ENCODE results near the gene CKAP5. TPM values are rescaled to one million over a fixed set of nuclear protein-coding genes. Genes with fewer than 3 reads are reported as not detected.
A peak's percentile ranks its signal among the peaks of the same experiment; 100 is the strongest.

The CKAP5 gene
- total RNA-seq, 1 donor from 2014 or later: 169 TPM

DNA sequence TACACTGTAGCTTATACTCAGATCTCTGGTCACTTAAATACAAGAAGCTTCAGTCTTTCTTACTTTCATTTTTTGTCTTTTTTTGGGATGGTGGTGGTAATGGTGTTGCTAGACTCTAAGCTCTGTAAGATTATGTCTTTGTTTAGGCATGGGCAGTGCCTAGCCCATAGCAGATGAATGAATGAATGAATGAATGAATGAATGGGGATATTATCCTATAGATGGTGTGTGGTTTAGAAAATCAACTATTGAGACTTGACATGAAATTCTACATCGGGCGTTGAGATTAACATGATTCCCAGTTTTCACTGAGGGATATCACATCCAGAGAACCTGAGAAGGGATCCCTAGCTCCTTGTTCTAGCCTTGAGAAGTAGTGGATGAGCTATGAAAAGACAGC lies 9.8 kb upstream of the CKAP5 start:
- peaks cover 21% of the 10 kb centered on the region for H3K36me3 Mint-ChIP-seq
- H3K27me3 Mint-ChIP-seq: no peaks in the 10 kb centered on the region
- TF ChIP-seq, protein P1, sequence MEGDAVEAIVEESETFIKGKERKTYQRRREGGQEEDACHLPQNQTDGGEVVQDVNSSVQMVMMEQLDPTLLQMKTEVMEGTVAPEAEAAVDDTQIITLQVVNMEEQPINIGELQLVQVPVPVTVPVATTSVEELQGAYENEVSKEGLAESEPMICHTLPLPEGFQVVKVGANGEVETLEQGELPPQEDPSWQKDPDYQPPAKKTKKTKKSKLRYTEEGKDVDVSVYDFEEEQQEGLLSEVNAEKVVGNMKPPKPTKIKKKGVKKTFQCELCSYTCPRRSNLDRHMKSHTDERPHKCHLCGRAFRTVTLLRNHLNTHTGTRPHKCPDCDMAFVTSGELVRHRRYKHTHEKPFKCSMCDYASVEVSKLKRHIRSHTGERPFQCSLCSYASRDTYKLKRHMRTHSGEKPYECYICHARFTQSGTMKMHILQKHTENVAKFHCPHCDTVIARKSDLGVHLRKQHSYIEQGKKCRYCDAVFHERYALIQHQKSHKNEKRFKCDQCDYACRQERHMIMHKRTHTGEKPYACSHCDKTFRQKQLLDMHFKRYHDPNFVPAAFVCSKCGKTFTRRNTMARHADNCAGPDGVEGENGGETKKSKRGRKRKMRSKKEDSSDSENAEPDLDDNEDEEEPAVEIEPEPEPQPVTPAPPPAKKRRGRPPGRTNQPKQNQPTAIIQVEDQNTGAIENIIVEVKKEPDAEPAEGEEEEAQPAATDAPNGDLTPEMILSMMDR (conservative IDR thresholded peaks at IDR 0.05): no peak

DNA sequence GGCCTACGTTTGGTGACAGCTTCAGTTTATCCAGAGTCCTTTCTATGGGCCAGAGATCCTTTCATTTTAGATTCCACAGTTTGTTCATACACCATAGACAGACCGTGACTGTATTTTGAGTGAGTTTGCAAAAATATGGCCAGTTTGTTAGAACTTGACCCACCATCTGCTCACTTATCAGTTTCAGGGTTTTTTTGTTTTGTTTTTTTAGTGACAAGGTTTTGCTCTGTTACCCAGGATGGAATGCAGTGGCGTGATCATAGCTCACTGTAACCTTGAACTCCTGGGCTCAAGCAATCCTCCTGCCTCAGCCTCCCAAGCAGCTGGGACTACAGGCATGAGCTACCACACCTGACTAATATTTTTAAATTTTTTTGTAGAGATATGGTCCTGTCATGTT lies 9.1 kb upstream of the CKAP5 start:
- H3K27ac Mint-ChIP-seq: no peak overlapping the region
- TF ChIP-seq, protein P1 (conservative IDR thresholded peaks at IDR 0.05): no peak
- H3K4me1 Mint-ChIP-seq (ENCODE audit: unreplicated experiment): no peaks in the 10 kb centered on the region
- DNase-seq (ENCODE audit: extremely low spot score, unreplicated experiment): no peak
- H3K9me3 Mint-ChIP-seq: no peaks in the 10 kb centered on the region
- H3K4me3 Mint-ChIP-seq: no peak overlapping the region
- no peaks in the 10 kb centered on the region for H3K27me3 Mint-ChIP-seq
- peaks cover 15% of the 10 kb centered on the region for H3K36me3 Mint-ChIP-seq

More for the DNA sequence above, 9.8 kb upstream of the CKAP5 start:
- no peaks in the 10 kb centered on the region for H3K4me1 Mint-ChIP-seq (ENCODE audit: unreplicated experiment)
- no peaks in the 10 kb centered on the region for H3K9me3 Mint-ChIP-seq
- H3K27ac Mint-ChIP-seq: no peak overlapping the region
- no peak for DNase-seq (ENCODE audit: extremely low spot score, unreplicated experiment)
- no peak overlapping the region for H3K4me3 Mint-ChIP-seq

DNA sequence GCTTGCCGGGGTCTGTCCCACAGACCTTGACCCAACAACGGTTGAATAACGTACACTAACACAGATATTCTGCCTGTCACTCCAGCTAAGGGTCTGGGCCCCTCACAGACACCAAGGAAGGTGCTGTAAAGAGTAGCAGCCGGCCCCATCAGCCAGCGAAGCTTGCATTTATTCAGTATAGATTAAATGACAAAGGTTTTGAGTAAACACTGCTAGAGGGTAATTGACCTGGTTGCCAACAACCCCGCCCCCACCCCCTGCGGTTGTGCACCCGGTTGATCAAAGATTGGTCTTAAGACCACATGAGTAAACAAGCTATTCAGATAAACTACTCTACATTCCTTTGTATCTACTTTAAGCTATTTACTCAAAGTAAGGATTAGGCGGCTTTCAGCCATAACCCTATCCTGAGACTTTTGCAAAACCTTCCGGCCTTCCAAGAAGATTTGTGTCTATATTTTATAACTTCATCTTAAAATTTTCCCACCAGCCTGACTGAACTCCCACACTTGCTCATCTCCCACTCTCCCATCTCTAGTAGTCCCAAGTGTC lies 4.8 kb upstream of the CKAP5 start:
- H3K4me3 Mint-ChIP-seq: no peak overlapping the region
- peaks cover 3% of the 10 kb centered on the region for H3K36me3 Mint-ChIP-seq
- TF ChIP-seq, protein P1 (conservative IDR thresholded peaks at IDR 0.05): no peak
- no peak overlapping the region for H3K27ac Mint-ChIP-seq
- no peaks in the 10 kb centered on the region for H3K9me3 Mint-ChIP-seq
- peaks cover 8% of the 10 kb centered on the region for H3K4me1 Mint-ChIP-seq (ENCODE audit: unreplicated experiment)
- DNase-seq (ENCODE audit: extremely low spot score, unreplicated experiment): no peak
- H3K27me3 Mint-ChIP-seq: no peaks in the 10 kb centered on the region

DNA sequence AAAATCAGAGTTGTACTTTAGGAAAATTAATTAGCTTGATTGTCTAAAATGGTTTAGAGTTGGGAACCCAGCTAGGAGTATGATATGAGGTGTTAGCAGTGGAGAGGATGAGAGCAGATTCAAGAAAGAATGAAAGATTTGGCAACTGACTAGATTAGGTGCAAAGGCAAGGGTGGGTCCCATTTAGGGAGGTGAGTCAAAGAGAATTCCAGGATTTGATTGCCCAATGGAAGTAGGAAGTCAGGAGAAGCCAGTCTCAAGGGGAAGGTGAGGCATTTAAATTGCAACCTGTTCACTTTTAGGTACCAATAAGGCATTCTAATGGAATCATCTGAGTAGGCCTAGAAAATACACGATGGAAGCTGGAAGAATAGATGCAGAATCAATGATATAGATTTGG lies 3.6 kb upstream of the CKAP5 start:
- Mint-ChIP-seq H3K27me3 (no peaks in the 10 kb centered on the region), H3K4me1 (ENCODE audit: unreplicated experiment) (peaks cover 8% of the 10 kb centered on the region), H3K4me3 (no peak overlapping the region), H3K9me3 (no peaks in the 10 kb centered on the region), H3K36me3 (peaks cover 3% of the 10 kb centered on the region), H3K27ac (no peak overlapping the region)
- DNase-seq (ENCODE audit: extremely low spot score, unreplicated experiment): no peak
- TF ChIP-seq, protein P1 (conservative IDR thresholded peaks at IDR 0.05): no peak

DNA sequence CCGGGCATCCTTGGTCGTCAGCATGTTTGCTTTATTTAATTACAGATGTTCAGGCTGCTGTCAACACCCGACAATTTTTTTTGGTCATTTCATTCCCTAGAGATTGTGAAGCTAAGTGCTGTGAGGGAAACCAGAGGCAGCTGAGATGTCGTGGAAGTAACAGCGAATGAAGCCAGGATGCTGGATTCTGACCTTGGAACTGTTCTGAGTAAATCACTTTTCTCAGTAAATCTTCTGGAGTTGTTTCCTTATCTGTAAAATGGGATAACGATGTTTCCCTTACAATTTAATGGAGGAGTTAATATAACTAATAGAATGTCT lies 390 bp upstream of the CKAP5 start:
- Mint-ChIP-seq H3K27me3 (no peaks in the 10 kb centered on the region), H3K4me1 (ENCODE audit: unreplicated experiment) (peaks cover 18% of the 10 kb centered on the region), H3K27ac (peak overlapping the region; percentile 96), H3K36me3 (peaks cover 8% of the 10 kb centered on the region), H3K4me3 (peak overlapping the region; percentile 98), H3K9me3 (no peaks in the 10 kb centered on the region)
- TF ChIP-seq, protein P1 (conservative IDR thresholded peaks at IDR 0.05): no peak
- DNase-seq (ENCODE audit: extremely low spot score, unreplicated experiment): no peak

DNA sequence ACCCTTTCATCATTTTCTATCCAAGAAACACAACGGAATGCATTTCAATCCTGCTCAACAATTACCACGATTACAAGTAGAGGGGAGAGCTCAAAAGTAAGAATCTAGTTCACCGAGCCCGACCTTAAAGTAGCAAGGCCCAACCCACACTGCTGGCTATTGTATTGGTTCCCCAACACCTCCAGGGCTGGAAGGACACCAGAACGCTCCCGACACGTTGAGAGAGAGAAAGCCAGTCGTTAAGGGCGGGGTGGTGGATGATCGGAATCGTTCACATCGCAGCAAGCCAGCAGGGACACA lies 690 bp downstream of the CKAP5 start:
- Mint-ChIP-seq H3K4me3 (peak overlapping the region; percentile 91), H3K27ac (peak overlapping the region; percentile 93), H3K4me1 (ENCODE audit: unreplicated experiment) (peaks cover 18% of the 10 kb centered on the region), H3K36me3 (peaks cover 8% of the 10 kb centered on the region), H3K9me3 (no peaks in the 10 kb centered on the region), H3K27me3 (no peaks in the 10 kb centered on the region)
- DNase-seq (ENCODE audit: extremely low spot score, unreplicated experiment): no peak
- TF ChIP-seq, protein P1 (conservative IDR thresholded peaks at IDR 0.05): no peak
